HG02610 (cell line): Measurements from ENCODE around the gene TXNDC12.
A peak's percentile ranks its signal among the peaks of the same experiment; 100 is the strongest.

Experiments used
- ATAC-seq: cut with Tn5 transposase; IDR thresholded peaks from one replicate; pipeline ENCODE4 v1.9.1; 2021; ENCODE audit warnings: mild to moderate bottlenecking, moderate library complexity; ENCODE audit not compliant: unreplicated experiment

The TXNDC12 gene

GRCh38 chr1:52002038-52002917, 52.7 kb downstream of the TXNDC12 start:
- peak; percentile 64 for ATAC-seq

GRCh38 chr1:51998701-51999100, 56.3 kb downstream of the TXNDC12 start:
- ATAC-seq: no peak

GRCh38 chr1:51997974-51998382, 57.0 kb downstream of the TXNDC12 start:
- no peak for ATAC-seq

- peak; percentile 80 for ATAC-seq
Observed at GRCh38 chr1:51990478-51990965, 64.5 kb downstream of the TXNDC12 start, which contains the start of gene RAB3B. Gene RAB3B, minus strand, starts transcription at chr1:51990700. Its CDS starts 13,583 bp downstream, at chr1:51977117.

GRCh38 chr1:51989582-51990477, 65.2 kb downstream of the TXNDC12 start:
- no peak for ATAC-seq

GRCh38 chr1:51988254-51988653, 66.7 kb downstream of the TXNDC12 start:
- ATAC-seq: no peak

GRCh38 chr1:51986718-51987117, 68.3 kb downstream of the TXNDC12 start:
- ATAC-seq: no peak

- no peak for ATAC-seq
Observed at GRCh38 chr1:51982161-51982560, 72.8 kb downstream of the TXNDC12 start.

GRCh38 chr1:51981555-51981954, 73.4 kb downstream of the TXNDC12 start:
- ATAC-seq: no peak

- ATAC-seq: no peak
Observed at GRCh38 chr1:51978099-51978498, 76.9 kb downstream of the TXNDC12 start.

- no peak for ATAC-seq
Observed at GRCh38 chr1:51976846-51977602, 78.0 kb downstream of the TXNDC12 start.

- ATAC-seq: peak; percentile 50
Observed at GRCh38 chr1:51973587-51974474, 81.2 kb downstream of the TXNDC12 start.
